GM10266 (cell line): ENCODE measurements around the gene ARMC3.
"Not testable (repeated sequence)": the region's sequence is repeated elsewhere in the genome, so short reads cannot be mapped to it uniquely, and the experiment has no call there.

ENCODE experiments used
- DNase-seq: peaks from one replicate; pipeline ENCODE4 v3.0.0; 2012; ENCODE audit errors: extremely low spot score
- TF ChIP-seq, protein P1 (sequence below): IDR thresholded peaks from 2 replicates; pipeline ENCODE4 v1.5.1; 2012; ENCODE audit warnings: mild to moderate bottlenecking, low read depth; ENCODE audit not compliant: control insufficient read depth, insufficient read depth; ENCODE audit errors: missing control alignments

Gene ARMC3

DNA sequence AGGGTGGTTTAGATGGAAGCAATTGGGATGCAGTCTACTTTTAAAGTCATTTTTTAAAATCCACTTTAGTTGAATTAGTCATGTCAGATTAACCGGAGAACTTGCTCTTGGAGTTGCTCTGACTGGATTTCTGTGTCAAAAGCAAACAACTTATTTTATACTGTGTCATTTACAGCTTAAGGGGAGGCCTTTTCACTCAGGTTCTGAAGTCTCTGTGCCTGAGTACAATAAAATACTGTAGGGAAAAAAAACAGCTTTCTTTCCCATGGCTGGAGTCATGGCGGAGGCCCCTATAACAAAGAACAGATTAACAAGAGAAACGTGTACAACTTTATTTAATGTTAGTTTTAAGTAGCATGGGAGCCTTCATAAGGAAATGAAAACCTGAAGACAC is 128.3 kb downstream of the ARMC3 start:
- DNase-seq = no peak
- TF ChIP-seq, protein P1, sequence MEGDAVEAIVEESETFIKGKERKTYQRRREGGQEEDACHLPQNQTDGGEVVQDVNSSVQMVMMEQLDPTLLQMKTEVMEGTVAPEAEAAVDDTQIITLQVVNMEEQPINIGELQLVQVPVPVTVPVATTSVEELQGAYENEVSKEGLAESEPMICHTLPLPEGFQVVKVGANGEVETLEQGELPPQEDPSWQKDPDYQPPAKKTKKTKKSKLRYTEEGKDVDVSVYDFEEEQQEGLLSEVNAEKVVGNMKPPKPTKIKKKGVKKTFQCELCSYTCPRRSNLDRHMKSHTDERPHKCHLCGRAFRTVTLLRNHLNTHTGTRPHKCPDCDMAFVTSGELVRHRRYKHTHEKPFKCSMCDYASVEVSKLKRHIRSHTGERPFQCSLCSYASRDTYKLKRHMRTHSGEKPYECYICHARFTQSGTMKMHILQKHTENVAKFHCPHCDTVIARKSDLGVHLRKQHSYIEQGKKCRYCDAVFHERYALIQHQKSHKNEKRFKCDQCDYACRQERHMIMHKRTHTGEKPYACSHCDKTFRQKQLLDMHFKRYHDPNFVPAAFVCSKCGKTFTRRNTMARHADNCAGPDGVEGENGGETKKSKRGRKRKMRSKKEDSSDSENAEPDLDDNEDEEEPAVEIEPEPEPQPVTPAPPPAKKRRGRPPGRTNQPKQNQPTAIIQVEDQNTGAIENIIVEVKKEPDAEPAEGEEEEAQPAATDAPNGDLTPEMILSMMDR = no peak

DNA sequence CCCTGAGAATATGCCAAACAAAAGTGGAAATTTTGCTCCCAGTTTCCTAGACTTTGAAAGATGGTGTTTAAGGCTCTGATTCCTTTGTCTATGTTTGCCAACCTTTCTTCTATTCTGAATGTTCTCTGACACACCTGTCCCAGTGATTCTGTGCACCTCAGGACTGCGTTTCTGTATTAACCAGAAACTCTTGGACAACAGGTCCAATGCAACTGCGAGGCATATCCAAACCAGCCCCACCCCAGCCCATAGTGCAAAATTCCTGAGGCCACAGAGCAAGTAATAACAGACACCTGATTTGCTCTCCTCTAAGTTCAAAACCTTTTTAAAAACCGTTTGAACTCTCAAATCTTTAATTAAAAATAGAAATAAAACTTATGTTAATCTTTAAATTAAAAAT is 130.5 kb downstream of the ARMC3 start:
- no peak for DNase-seq
- TF ChIP-seq, protein P1 = no peak

DNA sequence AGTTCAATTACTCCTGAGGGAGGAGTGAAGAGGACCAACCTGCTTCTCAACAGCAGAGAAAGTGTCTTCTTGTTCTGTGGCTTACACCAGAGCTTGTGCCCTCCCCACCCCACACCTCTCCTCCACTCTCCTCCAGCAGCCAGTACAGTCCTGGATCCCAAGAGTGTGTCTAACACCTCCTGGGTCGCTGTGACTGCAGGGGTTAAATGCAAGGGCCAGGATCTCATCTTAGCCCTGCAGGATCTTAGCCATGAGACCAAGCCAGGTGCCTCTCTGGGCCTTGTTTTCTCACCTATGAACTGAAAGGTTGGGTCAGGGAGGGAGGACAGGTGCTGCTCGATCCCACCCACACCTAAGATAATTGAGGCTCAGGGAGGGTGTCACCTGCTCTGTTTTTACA is 133.1 kb downstream of the ARMC3 start:
- TF ChIP-seq, protein P1 = no peak
- DNase-seq = no peak

GRCh38 chr10:23063045-23063972 is 135.5 kb downstream of the ARMC3 start:
- DNase-seq = no peak
- TF ChIP-seq, protein P1 = no peak

DNA sequence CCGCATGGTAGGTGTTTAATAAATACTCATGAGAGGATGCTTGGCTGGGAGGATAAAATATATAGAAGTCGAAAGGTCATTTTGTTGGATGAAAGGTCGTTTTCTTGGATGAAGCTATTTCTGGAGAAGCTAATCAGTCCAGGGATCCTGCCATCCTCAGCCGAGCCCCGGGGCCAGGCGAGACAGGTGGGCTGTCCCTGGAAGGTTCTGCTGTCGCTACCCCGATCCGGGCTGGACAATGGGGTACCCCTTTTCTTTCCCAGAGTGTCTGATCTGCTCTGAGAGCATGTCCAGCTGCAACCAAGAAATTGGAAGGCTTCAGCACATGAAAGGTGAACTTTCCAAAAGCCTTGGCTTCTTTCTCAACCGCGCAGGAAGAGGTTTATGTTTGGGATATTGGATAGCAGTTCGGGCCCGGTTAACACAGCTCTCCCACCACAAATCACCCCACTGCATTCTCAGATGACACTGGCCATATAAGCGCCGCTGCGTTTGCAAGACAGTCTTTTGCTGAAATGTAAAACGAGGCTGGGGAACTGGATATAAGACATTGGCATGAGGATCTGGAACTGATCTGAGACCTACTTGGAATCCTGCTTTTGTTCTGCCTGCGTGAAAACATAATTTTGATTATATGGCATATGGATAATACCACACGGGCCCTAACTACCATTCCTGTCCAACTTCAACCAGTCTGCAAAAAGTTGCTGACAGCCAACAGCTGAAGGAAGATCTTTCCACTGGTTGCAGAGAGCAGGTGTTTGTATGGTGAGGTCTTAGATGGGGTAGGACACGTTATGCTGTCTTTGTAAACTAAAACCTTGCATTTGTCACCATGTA is 136.3 kb downstream of the ARMC3 start:
- TF ChIP-seq, protein P1 = no peak
- no peak for DNase-seq

DNA sequence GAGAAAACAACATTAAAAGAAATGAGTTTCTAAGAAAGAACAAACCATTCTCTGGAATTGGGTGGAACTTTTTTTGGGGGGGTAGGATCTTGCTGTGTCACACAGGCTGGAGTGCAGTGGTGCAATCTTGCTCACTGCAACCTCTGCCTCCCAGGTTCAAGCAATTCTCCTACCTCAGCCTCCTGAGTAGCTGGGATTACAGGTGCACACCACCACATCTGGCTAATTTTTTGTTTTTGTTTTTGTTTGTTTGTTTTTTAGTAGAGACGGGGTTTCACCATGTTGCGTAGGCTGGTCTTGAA is 136.9 kb downstream of the ARMC3 start:
- not testable (repeated sequence) for DNase-seq

DNA sequence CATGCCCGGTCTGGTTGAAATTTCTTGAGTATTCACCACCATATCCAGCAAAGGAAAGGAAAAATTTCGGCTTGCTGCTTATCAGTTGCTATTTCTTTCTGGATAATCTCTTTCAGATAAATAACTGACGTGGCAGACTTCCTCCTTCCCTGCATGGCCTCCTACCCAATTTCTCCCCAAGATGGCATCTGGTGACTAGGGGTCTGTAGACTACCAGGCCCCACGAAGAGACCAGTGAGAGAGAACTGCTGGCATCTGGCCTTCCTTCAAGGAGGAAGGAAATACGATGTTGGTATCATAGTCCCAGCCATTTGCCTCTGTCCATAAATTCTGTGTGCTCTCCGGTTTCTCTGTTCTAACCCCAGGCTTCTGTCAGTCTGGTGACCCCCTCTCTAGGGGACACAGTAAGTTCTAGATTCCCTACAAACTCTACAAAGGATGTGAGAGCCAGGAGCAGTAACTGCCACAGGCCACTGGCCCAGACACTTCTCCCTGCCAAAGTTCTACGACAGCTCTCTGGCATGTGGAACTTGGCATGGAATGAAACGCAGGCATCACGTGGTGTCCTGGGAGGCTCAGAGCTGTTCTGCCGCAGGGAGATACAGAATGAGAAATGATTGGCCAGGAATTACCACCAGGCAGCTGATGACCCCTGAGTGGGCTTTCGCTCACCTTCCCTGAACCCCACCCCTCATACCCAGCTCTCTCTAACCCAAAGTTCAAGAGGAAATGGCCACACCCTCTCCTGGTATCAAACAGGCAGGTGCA is 137.5 kb downstream of the ARMC3 start:
- TF ChIP-seq, protein P1 = no peak
- DNase-seq = no peak
